Epithelial cell of proximal tubule (primary cell): ENCODE measurements around the gene HDAC1. TPM values are rescaled to one million over a fixed set of nuclear protein-coding genes. Genes with fewer than 3 reads are reported as not detected.

Source experiments
- DNase-seq: peaks from one replicate; pipeline ENCODE4 v3.0.0-alpha.2; 2011; ENCODE audit warnings: low read depth
- H3K4me3 ChIP-seq: 2 replicates; pipeline ENCODE4 v1.5.1; 2011; ENCODE audit warnings: low read depth, mild to moderate bottlenecking, low read length
- CTCF ChIP-seq: conservative IDR thresholded peaks from 2 replicates; pipeline ENCODE4 v1.5.1; 2012; ENCODE audit warnings: low read depth, mild to moderate bottlenecking, low read length
- total RNA-seq: library from RNA; depleted of rRNA; stranded (reverse); fragments of >200 nt; gene quantifications from 2 replicates; pipeline ENCODE4 v1.2.3, GENCODE V29; 2015

The HDAC1 gene
- total RNA-seq, 1 donor from 2014 or later: 117 TPM

GRCh38 chr1:32332290-32333079 is 40.6 kb downstream of the HDAC1 start:
- TF ChIP-seq CTCF: no peak
- H3K4me3 ChIP-seq: no peak overlapping the region
- DNase-seq: no peak

GRCh38 chr1:32333251-32333963 is 41.5 kb downstream of the HDAC1 start:
- no peak for TF ChIP-seq CTCF
- DNase-seq: no peak
- no peak overlapping the region for H3K4me3 ChIP-seq

- DNase-seq: no peak
- H3K4me3 ChIP-seq: peak overlapping the region; percentile 72
- TF ChIP-seq CTCF: no peak
These were observed 42.5 kb downstream of the HDAC1 start for GRCh38 chr1:32334274-32334861.

- no peak for DNase-seq
- peak; percentile 65 for TF ChIP-seq CTCF
- peak overlapping the region; percentile 72 for H3K4me3 ChIP-seq
These were observed 43.1 kb downstream of the HDAC1 start for GRCh38 chr1:32334864-32335534.

GRCh38 chr1:32335535-32335789 is 43.6 kb downstream of the HDAC1 start:
- TF ChIP-seq CTCF: no peak
- no peak for DNase-seq

GRCh38 chr1:32335790-32336590 is 44.1 kb downstream of the HDAC1 start, which contains the start of gene MARCKSL1:
TSS of gene MARCKSL1 (minus strand) at chr1:32336233. CDS start at chr1:32336033, 200 bp downstream.
- peak within 1 kb of the TSS; percentile 72 for H3K4me3 ChIP-seq
- DNase-seq: no peak
- TF ChIP-seq CTCF: no peak

More at GRCh38 chr1:32335535-32335789, 43.6 kb downstream of the HDAC1 start:
- peak overlapping the region; percentile 72 for H3K4me3 ChIP-seq
